GM18868 (cell line): ENCODE results near the gene CALHM1.
A peak's percentile ranks its signal among the peaks of the same experiment; 100 is the strongest.
"Not testable (repeated sequence)": the region's sequence is repeated elsewhere in the genome, so short reads cannot be mapped to it uniquely, and the experiment has no call there.

Experiments
- ATAC-seq: cut with Tn5 transposase; IDR thresholded peaks from one replicate; pipeline ENCODE4 v1.9.1; 2021; ENCODE audit warnings: mild to moderate bottlenecking, moderate library complexity; ENCODE audit not compliant: unreplicated experiment

Gene CALHM1

GRCh38 chr10:103458720-103459119 lies at the start of gene CALHM1:
Gene CALHM1 (minus strand): TSS chr10:103458900. CDS start chr10:103458751, 149 bp downstream.
- no peak for ATAC-seq

- no peak for ATAC-seq
These were observed 48.8 kb upstream of the CALHM1 start for GRCh38 chr10:103507235-103508191.

- ATAC-seq: no peak
These were observed 47.4 kb upstream of the CALHM1 start for GRCh38 chr10:103506061-103506460.

GRCh38 chr10:103504181-103504783 lies 45.6 kb upstream of the CALHM1 start:
- ATAC-seq: no peak

- ATAC-seq: not testable (repeated sequence)
These were observed 45.1 kb upstream of the CALHM1 start for GRCh38 chr10:103503777-103504176.

- ATAC-seq: no peak
These were observed 44.4 kb upstream of the CALHM1 start for GRCh38 chr10:103502849-103503660.

GRCh38 chr10:103501186-103501585 lies 42.5 kb upstream of the CALHM1 start:
- ATAC-seq: no peak

- ATAC-seq: no peak
These were observed 41.8 kb upstream of the CALHM1 start for GRCh38 chr10:103500481-103500880.

GRCh38 chr10:103499881-103500280 lies 41.2 kb upstream of the CALHM1 start:
- no peak for ATAC-seq

- ATAC-seq: no peak
These were observed 40.4 kb upstream of the CALHM1 start for GRCh38 chr10:103498936-103499638.

GRCh38 chr10:103497161-103497915 lies 38.6 kb upstream of the CALHM1 start:
- no peak for ATAC-seq

- no peak for ATAC-seq
These were observed 36.6 kb upstream of the CALHM1 start for GRCh38 chr10:103495321-103495720.

GRCh38 chr10:103493916-103494877 lies 35.5 kb upstream of the CALHM1 start:
- no peak for ATAC-seq

- no peak for ATAC-seq
These were observed 34.7 kb upstream of the CALHM1 start, which contains the start of gene NEURL1 for GRCh38 chr10:103493362-103493915. Gene NEURL1 (plus strand): TSS chr10:103493705. CDS start chr10:103494388, 683 bp downstream.

- ATAC-seq: no peak
These were observed 34.1 kb upstream of the CALHM1 start for GRCh38 chr10:103492655-103493261.

GRCh38 chr10:103491729-103492364 lies 33.1 kb upstream of the CALHM1 start:
- ATAC-seq: no peak

GRCh38 chr10:103490986-103491314 lies 32.2 kb upstream of the CALHM1 start:
- ATAC-seq: peak; percentile 22

GRCh38 chr10:103487410-103487708 lies 28.7 kb upstream of the CALHM1 start:
- no peak for ATAC-seq
